Right lobe of liver (tissue), 6 donors: ENCODE measurements around the gene C1QTNF4. TPM values are rescaled to one million over a fixed set of nuclear protein-coding genes. Genes with fewer than 3 reads are reported as not detected.
A peak's percentile ranks its signal among the peaks of the same experiment; 100 is the strongest.

Experiments
- ATAC-seq, 4 donors: fragments of 200-7000 bp; cut with Tn5 transposase; one replicate each; pipeline ENCODE4 v1.9.1; 2020; ENCODE audit warnings: mild to moderate bottlenecking in 4 of 4, moderate library complexity in 4 of 4
- DNase-seq, 3 donors: peaks; one replicate each; pipeline ENCODE4 v3.0.0-alpha.2; 2020
- H3K27ac ChIP-seq, 3 donors: fragments of 200-600 bp; one replicate each; pipeline ENCODE4 v1.8.0; 2022
- H3K27me3 ChIP-seq, 2 donors: fragments of 200-600 bp; one replicate each; pipeline ENCODE4 v1.8.0; 2022
- H3K36me3 ChIP-seq, 4 donors: fragments of 200-600 bp; sonication (generic) in 1 of 4; one replicate each; pipeline versions ENCODE4 v1.5.1 to v1.8.0; 2017 to 2022; ENCODE audit warnings: control low read depth in 1 of 4
- H3K4me1 ChIP-seq, 4 donors: fragments of 200-600 bp; sonication (generic) in 1 of 4; one replicate each; pipeline versions ENCODE4 v1.5.1 to v1.8.0; 2017 to 2022; ENCODE audit warnings: control low read depth in 1 of 4
- H3K4me3 ChIP-seq, 3 donors: fragments of 200-600 bp; one replicate each; pipeline ENCODE4 v1.8.0; 2022
- H3K9me3 ChIP-seq, 4 donors: fragments of 200-600 bp; sonication (generic) in 1 of 4; one replicate each; pipeline versions ENCODE4 v1.5.1 to v1.8.0; 2017 to 2022; ENCODE audit warnings: control low read depth in 1 of 4
- POLR2A ChIP-seq: fragments of 450-650 bp; IDR thresholded peaks from one replicate; pipeline ENCODE4 v1.6.1; 2017; ENCODE audit warnings: antibody characterized with exemption, mild to moderate bottlenecking
- WGBS: methylation state at CpG from one replicate; pipeline ENCODE4 v1.1.6; 2018; ENCODE audit warnings: low coverage, low lambda C conversion rate; ENCODE audit not compliant: insufficient coverage; ENCODE audit errors: missing lambda C conversion rate; 5-methylcytosine and 5-hydroxymethylcytosine counted together
- intact Hi-C, 2 donors: fragments of 100-400 bp; cut with DNase I; formaldehyde crosslinking; loops; one replicate each; pipeline versions ENCODE4 v1.11.2 to v1.14.1; 2022
- total RNA-seq, 6 experiments: library from RNA; depleted of rRNA in 2 of 6; stranded (reverse); fragments of >200 nt in 2 of 6; fragmentation: NEBNext Ultra II Directional in 3 of 6; extraction: Animal tissue kit (Norgen Biotek cat#: 25700) in 3 of 6; gene quantifications; one replicate each; pipeline versions ENCODE4 v1.1.0 to v1.2.4, GENCODE V29; 2016 to 2023
- TF ChIP-seq, protein P1 (sequence below), 4 donors: fragments of 200-600 bp in 3 of 4; fragments of 450-650 bp in 1 of 4; IDR thresholded peaks; one replicate each; pipeline versions ENCODE4 v1.5.1 to v1.8.0; 2016 to 2022; ENCODE audit warnings: antibody characterized with exemption in 4 of 4, mild to moderate bottlenecking in 2 of 4
- donor health status: DM: no; HTN: yes; CAD: no.
- donor health status: DM: no; HTN: no; CAD: no.
- donor health status: DM: no; HTN: no; CAD: no.
- donor health status: DM: no; HTN: yes; CAD: no.
- donor health status: DM: no; HTN: yes; CAD: no.

C1QTNF4 gene
- total RNA-seq, 6 experiments from 2014 or later = 0.21 to 0.44 (median 0.26) TPM; not detected in 3

DNA sequence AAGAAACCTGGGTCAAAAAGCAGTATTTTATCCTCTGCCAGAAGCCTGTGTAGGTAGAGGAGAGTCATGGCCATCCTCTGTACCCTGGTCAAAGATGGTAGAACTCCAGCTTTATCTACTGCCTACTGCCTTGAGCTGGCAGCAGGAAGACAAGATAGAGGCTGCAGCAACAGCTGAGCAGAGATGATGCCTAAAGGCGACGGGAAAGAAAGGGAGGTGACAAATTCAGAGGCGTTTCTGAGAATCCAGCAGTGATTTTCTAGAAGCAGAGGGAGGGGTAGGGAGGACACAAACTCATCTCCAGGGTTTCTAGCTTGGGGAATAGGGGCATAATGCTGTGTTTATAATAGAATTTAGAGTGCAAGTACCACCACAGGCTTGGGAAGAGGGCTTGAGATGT is 15.5 kb upstream of the C1QTNF4 start:
- intact Hi-C loops = no loop called here

DNA sequence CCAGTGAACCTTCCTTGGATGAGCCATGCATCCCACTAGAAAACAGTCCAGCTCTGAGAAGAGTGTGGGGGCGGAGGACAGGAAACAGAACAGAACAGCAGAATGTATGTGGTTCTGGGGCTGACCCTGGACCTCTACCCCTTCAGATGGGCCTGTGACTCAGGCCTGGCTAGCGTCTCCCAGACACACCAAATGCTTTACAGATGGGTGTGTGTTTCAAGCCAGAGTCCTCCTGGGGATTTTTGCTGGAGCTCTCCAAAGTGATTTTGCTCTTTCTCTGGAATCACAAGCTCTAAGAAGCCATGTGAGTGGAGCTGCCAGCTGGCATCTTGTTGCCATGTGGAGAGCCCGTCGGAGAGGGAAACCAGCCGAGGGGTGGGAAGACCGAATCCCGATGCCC is 13.2 kb upstream of the C1QTNF4 start:
- WGBS = 86% methylated on average over 5 of the region's 7 CpGs
- ATAC-seq (peak in 2 of 4 donors; percentile 24 to 42), DNase-seq (no peak)
- Histone ChIP-seq H3K27me3 (no peaks in the 10 kb centered on the region), H3K27ac (no peak overlapping the region), H3K4me1 (no peaks in the 10 kb centered on the region), H3K4me3 (no peak overlapping the region), H3K36me3 (peaks cover 0 to 8% (median 0%) of the 10 kb centered on the region in 4 donors), H3K9me3 (no peaks in the 10 kb centered on the region)
- intact Hi-C loops = no loop called here
- TF ChIP-seq, protein P1, sequence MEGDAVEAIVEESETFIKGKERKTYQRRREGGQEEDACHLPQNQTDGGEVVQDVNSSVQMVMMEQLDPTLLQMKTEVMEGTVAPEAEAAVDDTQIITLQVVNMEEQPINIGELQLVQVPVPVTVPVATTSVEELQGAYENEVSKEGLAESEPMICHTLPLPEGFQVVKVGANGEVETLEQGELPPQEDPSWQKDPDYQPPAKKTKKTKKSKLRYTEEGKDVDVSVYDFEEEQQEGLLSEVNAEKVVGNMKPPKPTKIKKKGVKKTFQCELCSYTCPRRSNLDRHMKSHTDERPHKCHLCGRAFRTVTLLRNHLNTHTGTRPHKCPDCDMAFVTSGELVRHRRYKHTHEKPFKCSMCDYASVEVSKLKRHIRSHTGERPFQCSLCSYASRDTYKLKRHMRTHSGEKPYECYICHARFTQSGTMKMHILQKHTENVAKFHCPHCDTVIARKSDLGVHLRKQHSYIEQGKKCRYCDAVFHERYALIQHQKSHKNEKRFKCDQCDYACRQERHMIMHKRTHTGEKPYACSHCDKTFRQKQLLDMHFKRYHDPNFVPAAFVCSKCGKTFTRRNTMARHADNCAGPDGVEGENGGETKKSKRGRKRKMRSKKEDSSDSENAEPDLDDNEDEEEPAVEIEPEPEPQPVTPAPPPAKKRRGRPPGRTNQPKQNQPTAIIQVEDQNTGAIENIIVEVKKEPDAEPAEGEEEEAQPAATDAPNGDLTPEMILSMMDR (IDR thresholded peaks at IDR 0.05) = no peak
- no peak for TF ChIP-seq POLR2A

More for the DNA sequence above, 15.5 kb upstream of the C1QTNF4 start:
- Histone ChIP-seq H3K4me1 (no peaks in the 10 kb centered on the region), H3K36me3 (peaks cover 0 to 8% (median 0%) of the 10 kb centered on the region in 4 donors), H3K9me3 (no peaks in the 10 kb centered on the region), H3K27me3 (no peaks in the 10 kb centered on the region), H3K4me3 (no peak overlapping the region), H3K27ac (no peak overlapping the region)
- 77% methylated on average over 3 of the region's 3 CpGs for WGBS
- TF ChIP-seq, protein P1 (IDR thresholded peaks at IDR 0.05) = no peak
- no peak for TF ChIP-seq POLR2A
- ATAC-seq (no peak), DNase-seq (no peak)

DNA sequence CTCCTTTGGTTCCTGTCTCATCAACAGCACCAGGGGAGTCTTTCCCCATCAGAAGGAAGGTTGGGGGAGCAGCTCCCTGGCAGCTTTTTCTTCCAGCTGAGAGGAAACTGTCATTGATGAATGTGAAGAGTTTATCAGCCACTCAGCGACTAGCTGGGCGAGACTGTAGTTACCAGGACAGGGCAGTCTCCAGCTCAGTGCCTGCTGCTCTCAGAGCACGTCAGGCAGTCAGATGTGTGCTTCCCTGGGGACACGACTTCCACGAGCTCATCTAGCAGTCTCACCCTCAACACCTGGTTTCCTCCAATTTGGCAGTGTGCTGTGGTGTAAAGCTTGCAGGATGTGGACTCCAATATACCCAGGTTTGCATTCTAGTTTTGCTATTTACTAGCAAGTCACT is 12.5 kb upstream of the C1QTNF4 start:
- Histone ChIP-seq H3K27ac (no peak overlapping the region), H3K36me3 (peaks cover 0 to 8% (median 0%) of the 10 kb centered on the region in 4 donors), H3K9me3 (no peaks in the 10 kb centered on the region), H3K4me1 (no peaks in the 10 kb centered on the region), H3K27me3 (no peaks in the 10 kb centered on the region), H3K4me3 (no peak overlapping the region)
- TF ChIP-seq, protein P1 (IDR thresholded peaks at IDR 0.05) = no peak
- TF ChIP-seq POLR2A = no peak
- no peak for DNase-seq
- no peak for ATAC-seq
- WGBS = 50% methylated on average over 2 of the region's 5 CpGs
- intact Hi-C loops = no loop called here

DNA sequence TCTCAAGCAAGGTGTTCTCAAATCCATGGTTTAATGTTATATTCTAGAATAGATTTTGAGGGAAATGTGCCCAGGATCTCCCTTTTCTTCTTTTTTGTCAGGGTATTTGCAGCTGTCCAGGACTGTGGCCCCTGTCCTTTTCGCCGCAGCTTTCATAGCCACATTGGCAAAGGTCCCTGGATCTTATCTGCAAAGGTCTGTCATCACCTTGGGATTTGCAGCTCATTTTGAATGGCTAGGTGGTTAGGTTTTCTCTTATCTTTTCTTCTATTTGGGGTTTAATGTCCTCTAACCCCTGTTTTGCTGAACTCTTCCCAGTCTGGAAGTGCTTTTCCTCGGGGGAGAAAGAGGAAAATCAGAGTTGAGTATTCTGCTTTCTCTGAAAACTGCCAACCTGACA is 11.7 kb upstream of the C1QTNF4 start:
- Histone ChIP-seq H3K27ac (no peak overlapping the region), H3K27me3 (no peaks in the 10 kb centered on the region), H3K4me3 (no peak overlapping the region), H3K9me3 (no peaks in the 10 kb centered on the region), H3K36me3 (peaks cover 0 to 4% (median 0%) of the 10 kb centered on the region in 4 donors), H3K4me1 (no peaks in the 10 kb centered on the region)
- DNase-seq (no peak), ATAC-seq (no peak)
- 52% methylated on average over 3 of the region's 3 CpGs for WGBS
- TF ChIP-seq, protein P1 (IDR thresholded peaks at IDR 0.05) = no peak
- TF ChIP-seq POLR2A = no peak
- intact Hi-C loops = no loop called here

DNA sequence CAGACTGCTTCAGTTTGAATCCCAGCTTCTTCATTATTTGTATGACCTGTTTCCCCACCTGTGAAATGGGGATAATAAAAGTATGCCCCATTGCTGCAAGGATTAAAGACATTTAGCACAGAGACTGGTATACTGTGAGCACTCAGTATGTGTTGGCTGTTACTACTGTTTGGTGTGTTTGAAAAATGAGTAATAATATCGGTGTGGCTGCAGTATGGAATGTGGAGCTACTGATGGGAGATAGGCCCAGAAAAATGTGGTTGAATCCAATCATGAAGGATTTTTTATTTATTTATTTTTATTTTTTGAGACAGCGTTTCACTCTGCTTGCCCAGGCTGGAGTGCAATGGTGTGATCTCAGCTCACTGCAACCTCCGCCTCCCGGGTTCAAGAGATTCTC is 9.1 kb upstream of the C1QTNF4 start:
- 93% methylated on average over 4 of the region's 4 CpGs for WGBS
- Histone ChIP-seq H3K36me3 (no peaks in the 10 kb centered on the region), H3K9me3 (no peaks in the 10 kb centered on the region), H3K27ac (no peak overlapping the region), H3K27me3 (no peaks in the 10 kb centered on the region), H3K4me1 (no peaks in the 10 kb centered on the region), H3K4me3 (no peak overlapping the region)
- TF ChIP-seq POLR2A = no peak
- TF ChIP-seq, protein P1 (IDR thresholded peaks at IDR 0.05) = no peak
- DNase-seq = no peak
- no peak for ATAC-seq
- intact Hi-C loops = no loop called here
